Loucy (cell line): ENCODE data around the gene IL23R.

Source experiments
- EZH2phosphoT487 ChIP-seq: fragments of 200-600 bp; IDR thresholded peaks from 2 replicates; pipeline ENCODE4 v1.6.1; 2018; ENCODE audit warnings: antibody characterized with exemption, mild to moderate bottlenecking, moderate library complexity, borderline replicate concordance
- TF ChIP-seq, protein P1 (sequence below): fragments of 200-600 bp; sonication (generic); conservative IDR thresholded peaks from 2 replicates; pipeline ENCODE4 v1.5.1; 2014; ENCODE audit warnings: mild to moderate bottlenecking, antibody characterized with exemption, low read length

DNA sequence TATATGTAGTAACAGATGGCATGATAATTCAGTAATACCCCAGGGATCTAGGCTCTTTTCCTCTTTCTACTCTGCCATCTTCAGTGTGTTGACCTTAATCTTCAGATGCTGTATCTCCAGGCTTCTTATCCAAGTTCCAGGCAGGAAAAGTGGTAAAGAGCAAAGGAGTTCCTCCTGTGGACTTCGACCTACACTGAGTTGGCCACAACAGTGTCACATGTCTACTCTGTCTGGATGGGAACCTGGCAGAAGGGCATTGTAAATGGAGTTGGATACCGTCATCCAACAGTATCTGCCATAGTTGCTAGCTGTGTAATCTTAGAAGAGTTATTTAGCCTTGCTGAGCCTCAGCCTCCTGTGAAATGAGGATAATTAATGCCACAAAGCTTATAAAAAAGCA is 21.9 kb downstream of the IL23R start:
- TF ChIP-seq, protein P1, sequence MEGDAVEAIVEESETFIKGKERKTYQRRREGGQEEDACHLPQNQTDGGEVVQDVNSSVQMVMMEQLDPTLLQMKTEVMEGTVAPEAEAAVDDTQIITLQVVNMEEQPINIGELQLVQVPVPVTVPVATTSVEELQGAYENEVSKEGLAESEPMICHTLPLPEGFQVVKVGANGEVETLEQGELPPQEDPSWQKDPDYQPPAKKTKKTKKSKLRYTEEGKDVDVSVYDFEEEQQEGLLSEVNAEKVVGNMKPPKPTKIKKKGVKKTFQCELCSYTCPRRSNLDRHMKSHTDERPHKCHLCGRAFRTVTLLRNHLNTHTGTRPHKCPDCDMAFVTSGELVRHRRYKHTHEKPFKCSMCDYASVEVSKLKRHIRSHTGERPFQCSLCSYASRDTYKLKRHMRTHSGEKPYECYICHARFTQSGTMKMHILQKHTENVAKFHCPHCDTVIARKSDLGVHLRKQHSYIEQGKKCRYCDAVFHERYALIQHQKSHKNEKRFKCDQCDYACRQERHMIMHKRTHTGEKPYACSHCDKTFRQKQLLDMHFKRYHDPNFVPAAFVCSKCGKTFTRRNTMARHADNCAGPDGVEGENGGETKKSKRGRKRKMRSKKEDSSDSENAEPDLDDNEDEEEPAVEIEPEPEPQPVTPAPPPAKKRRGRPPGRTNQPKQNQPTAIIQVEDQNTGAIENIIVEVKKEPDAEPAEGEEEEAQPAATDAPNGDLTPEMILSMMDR: no peak
- TF ChIP-seq EZH2phosphoT487: no peak
